ENCODE results near the gene SLC35E4.

SLC35E4 gene

GRCh38 chr22:30664798-30665197 is 29.2 kb downstream of the SLC35E4 start:
- TF ChIP-seq CTCF (IDR thresholded peaks at IDR 0.05; ENCODE audit: low read depth, low read length, missing control alignments): no peak
- no peak for DNase-seq (ENCODE audit: low read depth)
- in situ Hi-C loops (cut with HindIII; ENCODE audit: low sequenced_read_pairs): no loop called here
- no peak overlapping the region for H3K4me3 ChIP-seq (ENCODE audit: low read depth, low read length)

GRCh38 chr22:30665266-30665665 is 29.7 kb downstream of the SLC35E4 start:
- in situ Hi-C loops (cut with HindIII; ENCODE audit: low sequenced_read_pairs): no loop called here

GRCh38 chr22:30665786-30666185 is 30.2 kb downstream of the SLC35E4 start:
- no peak overlapping the region for H3K4me3 ChIP-seq (ENCODE audit: low read depth, low read length)
- no peak for TF ChIP-seq CTCF (IDR thresholded peaks at IDR 0.05; ENCODE audit: low read depth, low read length, missing control alignments)
- in situ Hi-C loops (cut with HindIII; ENCODE audit: low sequenced_read_pairs): no loop called here
- DNase-seq (ENCODE audit: low read depth): no peak

More at GRCh38 chr22:30665266-30665665, 29.7 kb downstream of the SLC35E4 start:
- TF ChIP-seq CTCF (IDR thresholded peaks at IDR 0.05; ENCODE audit: low read depth, low read length, missing control alignments): no peak
- DNase-seq (ENCODE audit: low read depth): no peak
- no peak overlapping the region for H3K4me3 ChIP-seq (ENCODE audit: low read depth, low read length)

GRCh38 chr22:30667107-30667493 is 31.5 kb downstream of the SLC35E4 start:
- in situ Hi-C loops (cut with HindIII; ENCODE audit: low sequenced_read_pairs): no loop called here
- DNase-seq (ENCODE audit: low read depth): no peak
- peak overlapping the region; percentile 83 for H3K4me3 ChIP-seq (ENCODE audit: low read depth, low read length)

GRCh38 chr22:30667494-30668385 is 32.2 kb downstream of the SLC35E4 start, which contains the start of gene DUSP18:
Gene DUSP18 (minus strand): TSS chr22:30667875. CDS start chr22:30664003, 3,872 bp downstream.
- in situ Hi-C loops (cut with HindIII; ENCODE audit: low sequenced_read_pairs): no loop called here
- peak within 1 kb of the TSS; percentile 83 for H3K4me3 ChIP-seq (ENCODE audit: low read depth, low read length)
- peak; percentile 26 for TF ChIP-seq CTCF (IDR thresholded peaks at IDR 0.05; ENCODE audit: low read depth, low read length, missing control alignments)
- peak; percentile 60 for DNase-seq (ENCODE audit: low read depth)

More at GRCh38 chr22:30667107-30667493, 31.5 kb downstream of the SLC35E4 start:
- TF ChIP-seq CTCF (IDR thresholded peaks at IDR 0.05; ENCODE audit: low read depth, low read length, missing control alignments): no peak

GRCh38 chr22:30668386-30668710 is 32.8 kb downstream of the SLC35E4 start:
- no peak for DNase-seq (ENCODE audit: low read depth)
- peak overlapping the region; percentile 83 for H3K4me3 ChIP-seq (ENCODE audit: low read depth, low read length)
- in situ Hi-C loops (cut with HindIII; ENCODE audit: low sequenced_read_pairs): no loop called here
- no peak for TF ChIP-seq CTCF (IDR thresholded peaks at IDR 0.05; ENCODE audit: low read depth, low read length, missing control alignments)
